ENCODE data around the gene LY86.

DNA sequence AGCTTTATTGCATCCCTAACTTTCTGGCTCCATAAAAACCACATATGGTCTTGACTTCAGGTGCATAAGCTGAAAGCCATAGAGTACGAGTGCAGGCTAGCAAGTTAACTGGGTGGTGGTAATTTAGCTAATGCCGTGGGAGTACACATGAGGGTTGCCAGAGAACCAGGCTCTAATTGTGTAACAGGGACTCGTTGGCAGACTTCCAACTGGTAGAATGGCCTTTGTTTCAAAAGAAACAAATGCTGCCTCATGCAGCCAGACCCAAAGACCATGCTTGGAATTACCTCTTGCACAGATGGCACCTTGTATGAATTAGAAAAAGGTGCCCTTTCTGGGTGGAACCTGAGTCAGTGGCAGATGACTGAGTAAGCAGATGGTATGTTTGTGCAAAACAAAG lies 73.2 kb downstream of the LY86 start:
- TF ChIP-seq, protein P1, sequence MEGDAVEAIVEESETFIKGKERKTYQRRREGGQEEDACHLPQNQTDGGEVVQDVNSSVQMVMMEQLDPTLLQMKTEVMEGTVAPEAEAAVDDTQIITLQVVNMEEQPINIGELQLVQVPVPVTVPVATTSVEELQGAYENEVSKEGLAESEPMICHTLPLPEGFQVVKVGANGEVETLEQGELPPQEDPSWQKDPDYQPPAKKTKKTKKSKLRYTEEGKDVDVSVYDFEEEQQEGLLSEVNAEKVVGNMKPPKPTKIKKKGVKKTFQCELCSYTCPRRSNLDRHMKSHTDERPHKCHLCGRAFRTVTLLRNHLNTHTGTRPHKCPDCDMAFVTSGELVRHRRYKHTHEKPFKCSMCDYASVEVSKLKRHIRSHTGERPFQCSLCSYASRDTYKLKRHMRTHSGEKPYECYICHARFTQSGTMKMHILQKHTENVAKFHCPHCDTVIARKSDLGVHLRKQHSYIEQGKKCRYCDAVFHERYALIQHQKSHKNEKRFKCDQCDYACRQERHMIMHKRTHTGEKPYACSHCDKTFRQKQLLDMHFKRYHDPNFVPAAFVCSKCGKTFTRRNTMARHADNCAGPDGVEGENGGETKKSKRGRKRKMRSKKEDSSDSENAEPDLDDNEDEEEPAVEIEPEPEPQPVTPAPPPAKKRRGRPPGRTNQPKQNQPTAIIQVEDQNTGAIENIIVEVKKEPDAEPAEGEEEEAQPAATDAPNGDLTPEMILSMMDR (IDR thresholded peaks at IDR 0.05; ENCODE audit: low read depth, low read length, poor library complexity, severe bottlenecking): no peak
- no peak for TF ChIP-seq EZH2phosphoT487 (IDR thresholded peaks at IDR 0.05; ENCODE audit: borderline replicate concordance, low read length)

Data from DOHH2 (cell line).